ENCODE results near the gene CLEC1A.

The CLEC1A gene

DNA sequence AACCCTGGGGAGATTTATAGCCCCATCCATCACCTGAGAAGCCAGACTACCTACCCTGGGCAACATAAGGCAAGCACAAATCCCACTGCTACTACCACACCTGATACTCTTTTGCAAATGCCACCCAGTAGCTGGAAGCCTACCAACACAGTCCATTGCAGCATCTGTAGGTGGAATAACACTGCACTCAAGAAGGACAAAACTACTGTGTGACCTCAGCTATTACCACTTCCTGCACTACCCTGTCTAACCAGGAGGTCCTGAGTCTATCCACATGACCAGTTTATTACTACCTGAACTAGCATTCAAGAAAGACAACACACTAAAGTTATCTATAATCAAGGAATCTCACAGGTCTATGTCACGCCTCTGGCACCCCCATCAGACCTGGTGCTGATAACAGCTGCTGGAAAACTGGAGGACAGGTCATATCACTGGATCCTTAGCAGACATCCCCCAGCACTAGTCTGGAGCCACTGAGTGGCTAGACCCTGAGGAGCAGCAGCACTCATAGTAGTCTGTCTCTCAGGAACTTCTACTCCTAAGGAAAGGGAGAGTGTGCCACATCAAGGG lies 2.9 kb upstream of the CLEC1A start:
- no peak for DNase-seq (ENCODE audit: low read depth, low spot score)
- Histone ChIP-seq H3K27ac (ENCODE audit: low read length) (no peak overlapping the region), H3K27me3 (ENCODE audit: control insufficient read depth, insufficient read depth, low read length) (no peaks in the 10 kb centered on the region), H3K4me3 (ENCODE audit: low read length) (no peak overlapping the region), H3K36me3 (ENCODE audit: control insufficient read depth, insufficient read depth, low read length) (no peaks in the 10 kb centered on the region), H3K9me3 (ENCODE audit: control insufficient read depth, insufficient read depth, low read length) (no peaks in the 10 kb centered on the region), H3K4me1 (ENCODE audit: control insufficient read depth, insufficient read depth, low read length) (peaks cover 3% of the 10 kb centered on the region)
- no CpG with 5 or more reads among the region's 1 CpG for WGBS (ENCODE audit: insufficient coverage, insufficient read length)

DNA sequence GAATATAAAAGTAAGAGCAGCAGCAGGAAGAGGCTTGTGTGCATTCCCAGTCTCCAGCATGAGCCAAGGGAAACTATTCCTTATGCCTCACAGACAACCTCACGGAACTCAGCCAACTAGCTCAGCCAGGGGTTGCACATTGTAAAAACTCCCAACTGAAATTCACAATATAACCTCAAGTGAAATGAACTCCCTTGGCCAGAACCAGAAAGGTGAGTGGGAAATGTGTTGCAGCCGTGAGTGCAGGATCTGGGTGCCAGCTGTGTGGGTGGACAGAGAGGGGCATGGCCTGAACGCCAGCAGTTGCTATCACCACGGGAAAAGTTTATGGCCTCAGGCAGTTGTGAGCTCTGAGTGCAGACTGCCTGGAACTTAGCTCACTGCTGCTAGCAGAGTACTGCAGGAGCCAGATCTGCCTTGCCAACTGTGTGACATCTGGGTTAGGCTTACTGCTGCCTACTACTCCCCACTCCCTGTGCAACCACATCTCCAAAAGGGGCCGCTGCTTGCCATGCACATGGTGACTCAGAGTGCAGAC lies 2.3 kb upstream of the CLEC1A start:
- Histone ChIP-seq H3K27me3 (ENCODE audit: control insufficient read depth, insufficient read depth, low read length) (no peaks in the 10 kb centered on the region), H3K4me1 (ENCODE audit: control insufficient read depth, insufficient read depth, low read length) (peaks cover 3% of the 10 kb centered on the region), H3K4me3 (ENCODE audit: low read length) (no peak overlapping the region), H3K27ac (ENCODE audit: low read length) (no peak overlapping the region), H3K9me3 (ENCODE audit: control insufficient read depth, insufficient read depth, low read length) (no peaks in the 10 kb centered on the region), H3K36me3 (ENCODE audit: control insufficient read depth, insufficient read depth, low read length) (no peaks in the 10 kb centered on the region)
- DNase-seq (ENCODE audit: low read depth, low spot score): no peak
- WGBS (ENCODE audit: insufficient coverage, insufficient read length): no CpG with 5 or more reads among the region's 5 CpGs

DNA sequence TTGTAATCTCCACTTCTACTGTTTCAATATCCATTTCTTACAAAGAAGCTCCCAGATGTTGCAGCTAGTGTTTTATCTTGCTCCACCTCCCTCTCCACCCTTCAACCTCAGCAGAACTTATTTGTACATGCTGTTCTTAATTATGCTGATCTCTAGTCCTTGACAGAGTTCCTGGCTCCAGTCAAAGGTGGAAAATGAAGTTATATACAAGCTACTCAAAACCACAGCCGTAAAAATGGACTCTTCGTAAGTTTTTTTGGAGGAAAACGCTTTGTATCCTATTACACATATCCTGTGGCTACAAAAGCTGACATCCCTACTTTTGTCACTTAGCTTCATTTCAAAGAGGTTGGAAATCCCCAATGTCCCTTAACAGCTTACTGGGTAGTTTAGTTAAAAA lies 1.3 kb downstream of the CLEC1A start:
- no peaks in the 10 kb centered on the region for H3K27me3 ChIP-seq (ENCODE audit: control insufficient read depth, insufficient read depth, low read length)
- H3K27ac ChIP-seq (ENCODE audit: low read length): no peak overlapping the region
- H3K9me3 ChIP-seq (ENCODE audit: control insufficient read depth, insufficient read depth, low read length): no peaks in the 10 kb centered on the region
- WGBS (ENCODE audit: insufficient coverage, insufficient read length): no CpG with 5 or more reads among the region's 3 CpGs
- H3K36me3 ChIP-seq (ENCODE audit: control insufficient read depth, insufficient read depth, low read length): no peaks in the 10 kb centered on the region
- peaks cover 3% of the 10 kb centered on the region for H3K4me1 ChIP-seq (ENCODE audit: control insufficient read depth, insufficient read depth, low read length)
- no peak overlapping the region for H3K4me3 ChIP-seq (ENCODE audit: low read length)
- DNase-seq (ENCODE audit: low read depth, low spot score): no peak

DNA sequence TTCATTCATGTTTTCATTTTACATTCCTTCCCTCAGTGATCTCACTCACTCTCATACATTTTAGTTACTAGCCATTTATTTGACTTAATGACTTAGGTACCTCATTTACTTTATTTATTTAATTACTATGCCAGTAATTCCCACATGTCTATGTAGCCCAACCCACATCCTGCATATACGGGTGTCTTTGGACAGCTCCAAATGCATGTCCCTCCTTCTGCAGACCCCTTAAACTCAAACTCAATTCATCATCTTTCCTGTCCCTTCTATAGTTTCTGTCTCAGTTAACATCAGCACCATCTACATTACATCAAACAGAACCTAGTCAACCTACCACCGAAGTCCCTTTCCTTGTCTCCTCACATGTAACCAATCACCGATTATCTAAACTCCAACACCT lies 2.8 kb downstream of the CLEC1A start:
- Histone ChIP-seq H3K4me1 (ENCODE audit: control insufficient read depth, insufficient read depth, low read length) (peaks cover 1% of the 10 kb centered on the region; the same call in 1 of the 2 replicates), H3K27ac (ENCODE audit: low read length) (no peak overlapping the region), H3K9me3 (ENCODE audit: control insufficient read depth, insufficient read depth, low read length) (no peaks in the 10 kb centered on the region), H3K27me3 (ENCODE audit: control insufficient read depth, insufficient read depth, low read length) (no peaks in the 10 kb centered on the region), H3K36me3 (ENCODE audit: control insufficient read depth, insufficient read depth, low read length) (no peaks in the 10 kb centered on the region), H3K4me3 (ENCODE audit: low read length) (no peak overlapping the region)
- 100% methylated on average over 1 of the region's 3 CpGs for WGBS (ENCODE audit: insufficient coverage, insufficient read length)
- no peak for DNase-seq (ENCODE audit: low read depth, low spot score)

DNA sequence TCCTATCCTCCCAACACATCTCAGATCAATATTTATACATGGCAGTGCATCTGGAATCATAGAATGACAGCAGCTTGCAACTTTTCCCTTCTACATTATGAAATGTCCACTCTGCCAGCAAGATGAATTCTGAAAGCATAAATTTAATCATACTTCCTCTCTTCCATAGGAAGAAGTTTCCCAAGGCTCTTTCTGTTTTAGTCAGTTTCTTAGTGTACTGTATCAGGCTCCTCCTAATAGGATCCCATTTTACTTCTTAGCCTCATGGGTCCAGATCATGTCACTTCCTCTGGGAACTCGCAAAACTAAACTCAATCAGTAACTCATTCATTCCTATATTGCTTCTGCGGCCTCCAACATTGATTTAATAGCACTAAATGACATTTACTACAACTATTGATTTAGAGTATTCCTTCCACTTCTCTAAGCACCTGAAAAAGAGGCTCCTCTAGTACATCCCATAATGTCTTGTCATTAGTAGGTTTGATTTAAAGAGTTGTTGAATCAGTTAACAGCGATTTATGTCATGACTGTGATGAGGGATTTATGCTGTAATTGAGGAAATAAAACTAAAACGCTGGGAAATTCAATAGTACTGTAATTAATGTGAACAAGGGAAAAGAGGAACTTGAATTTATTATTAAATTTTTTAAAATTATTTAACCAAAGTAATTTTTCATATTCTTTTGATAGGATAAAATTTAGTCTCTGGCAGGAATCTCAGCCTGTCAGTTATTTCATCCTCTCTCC lies 4.0 kb downstream of the CLEC1A start:
- Histone ChIP-seq H3K4me1 (ENCODE audit: control insufficient read depth, insufficient read depth, low read length) (peaks cover 1% of the 10 kb centered on the region; the same call in 1 of the 2 replicates), H3K4me3 (ENCODE audit: low read length) (no peak overlapping the region), H3K27me3 (ENCODE audit: control insufficient read depth, insufficient read depth, low read length) (no peaks in the 10 kb centered on the region), H3K9me3 (ENCODE audit: control insufficient read depth, insufficient read depth, low read length) (no peaks in the 10 kb centered on the region), H3K36me3 (ENCODE audit: control insufficient read depth, insufficient read depth, low read length) (no peaks in the 10 kb centered on the region), H3K27ac (ENCODE audit: low read length) (no peak overlapping the region)
- WGBS (ENCODE audit: insufficient coverage, insufficient read length): no CpG with 5 or more reads among the region's 4 CpGs
- DNase-seq (ENCODE audit: low read depth, low spot score): no peak

DNA sequence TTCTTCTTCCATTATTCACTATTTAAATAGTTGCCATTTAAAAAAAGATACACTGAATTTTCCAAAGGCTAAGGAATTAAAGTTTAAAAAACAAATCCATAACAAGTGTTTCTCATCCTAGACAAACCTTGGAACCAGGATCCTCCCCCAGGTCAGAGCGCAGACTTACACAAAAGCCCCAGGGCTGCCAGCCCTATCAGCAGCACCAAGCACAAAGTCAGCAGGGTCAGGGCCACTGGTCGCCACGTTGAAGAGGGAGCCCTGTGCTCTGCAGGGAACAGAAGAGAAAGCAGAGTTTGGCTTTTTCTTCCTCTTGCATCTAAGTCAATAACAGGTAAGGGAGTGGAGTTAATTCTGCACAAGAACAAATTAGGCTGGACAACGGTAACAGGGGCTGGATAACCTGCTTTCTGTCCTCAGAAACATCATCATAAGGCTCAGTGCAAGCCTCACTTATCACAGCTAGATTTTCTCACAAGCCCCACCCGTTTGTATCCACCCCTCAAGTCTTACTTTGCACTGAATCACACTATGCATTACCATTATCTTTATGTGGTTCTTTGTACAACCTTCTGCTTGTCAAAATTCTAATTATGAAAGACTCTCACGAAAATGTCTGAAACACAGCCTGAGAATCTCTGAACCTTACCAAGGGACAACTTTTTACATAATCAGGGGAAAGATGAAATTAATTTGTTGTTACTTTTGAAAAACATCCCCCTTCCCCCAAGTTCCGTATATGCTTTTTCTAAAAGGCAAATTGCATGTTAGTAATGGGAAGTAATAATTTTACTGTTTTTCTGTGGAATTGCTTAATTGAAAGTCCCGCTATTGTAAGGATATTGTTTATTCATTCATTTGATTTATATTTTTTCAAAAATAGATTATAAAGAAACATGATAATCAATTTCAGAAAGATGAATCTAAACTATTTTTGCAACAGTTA lies 9.6 kb downstream of the CLEC1A start:
- H3K4me1 ChIP-seq (ENCODE audit: control insufficient read depth, insufficient read depth, low read length): no peaks in the 10 kb centered on the region
- H3K4me3 ChIP-seq (ENCODE audit: low read length): no peak overlapping the region
- no peaks in the 10 kb centered on the region for H3K36me3 ChIP-seq (ENCODE audit: control insufficient read depth, insufficient read depth, low read length)
- WGBS (ENCODE audit: insufficient coverage, insufficient read length): no CpG with 5 or more reads among the region's 8 CpGs
- H3K27me3 ChIP-seq (ENCODE audit: control insufficient read depth, insufficient read depth, low read length): no peaks in the 10 kb centered on the region
- no peaks in the 10 kb centered on the region for H3K9me3 ChIP-seq (ENCODE audit: control insufficient read depth, insufficient read depth, low read length)
- H3K27ac ChIP-seq (ENCODE audit: low read length): no peak overlapping the region
- DNase-seq (ENCODE audit: low read depth, low spot score): no peak

DNA sequence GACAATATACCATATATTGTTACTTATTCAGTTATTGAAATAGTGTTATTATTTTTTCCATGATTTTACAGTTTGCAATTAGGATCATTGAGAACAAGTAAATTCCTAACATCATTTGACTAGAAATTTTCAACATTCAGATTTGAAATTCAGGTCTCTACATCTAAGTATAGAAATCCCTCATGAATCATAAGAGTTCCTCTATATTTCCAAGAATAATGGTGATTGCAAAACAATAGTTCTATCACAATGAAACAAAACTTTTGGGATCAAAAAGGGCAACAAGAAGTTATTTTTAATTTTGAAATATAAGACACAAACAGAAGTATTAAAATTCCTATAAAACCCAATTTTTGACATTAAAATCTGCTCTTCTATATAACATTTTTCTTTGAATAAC lies 10.8 kb downstream of the CLEC1A start:
- Histone ChIP-seq H3K4me3 (ENCODE audit: low read length) (no peak overlapping the region), H3K27ac (ENCODE audit: low read length) (no peak overlapping the region), H3K36me3 (ENCODE audit: control insufficient read depth, insufficient read depth, low read length) (no peaks in the 10 kb centered on the region), H3K4me1 (ENCODE audit: control insufficient read depth, insufficient read depth, low read length) (no peaks in the 10 kb centered on the region), H3K9me3 (ENCODE audit: control insufficient read depth, insufficient read depth, low read length) (no peaks in the 10 kb centered on the region), H3K27me3 (ENCODE audit: control insufficient read depth, insufficient read depth, low read length) (no peaks in the 10 kb centered on the region)
- DNase-seq (ENCODE audit: low read depth, low spot score): no peak

DNA sequence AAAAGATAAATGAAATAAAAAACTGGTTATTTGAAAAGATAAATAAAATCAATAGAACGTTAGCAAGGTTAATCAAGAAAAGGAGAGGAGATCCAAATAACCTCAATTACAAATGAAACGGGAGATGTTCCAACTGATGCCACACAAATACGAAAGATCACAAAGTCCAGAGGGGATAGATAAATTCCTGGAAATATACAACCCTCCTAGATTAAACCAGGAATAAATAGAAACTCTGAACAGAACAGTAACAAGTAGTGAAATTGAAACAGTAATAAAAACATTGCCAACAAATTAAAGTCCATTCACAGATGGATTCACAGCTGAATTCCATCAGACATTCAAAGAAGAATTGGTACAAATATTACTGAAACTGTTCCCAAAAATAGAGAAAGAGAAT lies 12.4 kb downstream of the CLEC1A start:
- Histone ChIP-seq H3K36me3 (ENCODE audit: control insufficient read depth, insufficient read depth, low read length) (no peaks in the 10 kb centered on the region), H3K4me1 (ENCODE audit: control insufficient read depth, insufficient read depth, low read length) (no peaks in the 10 kb centered on the region), H3K27ac (ENCODE audit: low read length) (no peak overlapping the region), H3K27me3 (ENCODE audit: control insufficient read depth, insufficient read depth, low read length) (no peaks in the 10 kb centered on the region; the same call in 1 of the 2 replicates), H3K9me3 (ENCODE audit: control insufficient read depth, insufficient read depth, low read length) (no peaks in the 10 kb centered on the region), H3K4me3 (ENCODE audit: low read length) (no peak overlapping the region)
- WGBS (ENCODE audit: insufficient coverage, insufficient read length): no CpG with 5 or more reads among the region's 3 CpGs
- DNase-seq (ENCODE audit: low read depth, low spot score): no peak

DNA sequence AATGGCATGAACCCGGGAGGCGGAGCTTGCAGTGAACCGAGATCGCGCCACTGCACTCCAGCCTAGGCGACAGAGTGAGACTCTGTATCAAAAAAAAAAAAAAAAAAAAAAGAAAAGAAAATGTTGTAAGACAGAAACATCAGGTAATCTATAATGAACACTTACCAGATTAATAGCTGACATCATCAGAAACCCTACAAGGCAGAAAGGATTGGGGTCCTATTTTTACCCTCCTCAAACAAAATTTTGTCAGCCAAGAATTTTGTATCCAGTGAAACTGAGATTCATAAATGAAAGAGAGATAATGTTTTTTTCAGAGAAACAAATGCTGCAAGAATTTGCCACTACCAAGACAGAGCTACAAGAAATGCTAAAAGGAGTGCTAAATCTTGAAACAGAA lies 14.1 kb downstream of the CLEC1A start:
- no peak for DNase-seq (ENCODE audit: low read depth, low spot score)
- no peaks in the 10 kb centered on the region for H3K9me3 ChIP-seq (ENCODE audit: control insufficient read depth, insufficient read depth, low read length)
- no peaks in the 10 kb centered on the region for H3K36me3 ChIP-seq (ENCODE audit: control insufficient read depth, insufficient read depth, low read length)
- H3K27me3 ChIP-seq (ENCODE audit: control insufficient read depth, insufficient read depth, low read length): no peaks in the 10 kb centered on the region; the same call in 1 of the 2 replicates
- H3K4me1 ChIP-seq (ENCODE audit: control insufficient read depth, insufficient read depth, low read length): no peaks in the 10 kb centered on the region
- no CpG with 5 or more reads among the region's 6 CpGs for WGBS (ENCODE audit: insufficient coverage, insufficient read length)
- no peak overlapping the region for H3K27ac ChIP-seq (ENCODE audit: low read length)
- no peak overlapping the region for H3K4me3 ChIP-seq (ENCODE audit: low read length)

DNA sequence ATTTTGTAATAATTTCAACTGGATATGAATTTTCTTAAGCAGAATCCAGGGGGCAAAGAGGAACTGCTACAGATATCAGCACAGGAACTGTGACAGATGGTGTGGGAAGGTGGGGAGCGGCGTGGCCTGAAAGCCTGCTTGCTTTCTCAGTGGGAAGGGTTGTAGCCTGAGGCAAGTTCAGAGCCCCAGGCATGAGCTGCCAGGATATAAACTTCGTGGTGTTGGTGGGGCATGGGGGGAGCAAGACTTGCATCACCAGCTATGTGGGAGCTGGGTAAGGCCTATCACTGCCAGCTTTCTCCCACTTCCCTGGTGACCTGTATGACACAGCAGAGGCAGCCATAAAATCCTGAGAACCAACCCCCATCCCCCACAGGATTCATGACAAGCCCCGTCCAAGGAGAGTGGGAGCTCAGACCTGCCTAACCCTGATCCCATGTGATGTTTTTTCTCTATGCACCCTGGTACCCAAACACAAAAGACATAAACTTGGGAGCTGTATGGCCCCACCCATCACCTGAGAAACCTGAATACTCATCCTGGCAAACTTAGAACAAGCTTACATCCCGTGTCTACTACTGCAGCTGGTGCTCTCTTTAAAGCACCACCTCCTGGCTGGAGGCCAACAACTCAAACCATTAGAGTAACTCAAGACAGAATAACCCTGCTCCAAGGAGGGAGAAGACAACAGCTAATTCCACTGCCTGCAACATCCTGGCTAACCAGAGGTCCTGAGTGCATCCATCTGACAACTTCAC lies 16.5 kb downstream of the CLEC1A start:
- Histone ChIP-seq H3K4me1 (ENCODE audit: control insufficient read depth, insufficient read depth, low read length) (no peaks in the 10 kb centered on the region), H3K36me3 (ENCODE audit: control insufficient read depth, insufficient read depth, low read length) (no peaks in the 10 kb centered on the region), H3K27me3 (ENCODE audit: control insufficient read depth, insufficient read depth, low read length) (no peaks in the 10 kb centered on the region; the same call in 1 of the 2 replicates), H3K4me3 (ENCODE audit: low read length) (no peak overlapping the region), H3K9me3 (ENCODE audit: control insufficient read depth, insufficient read depth, low read length) (no peaks in the 10 kb centered on the region), H3K27ac (ENCODE audit: low read length) (no peak overlapping the region)
- no CpG with 5 or more reads among the region's 5 CpGs for WGBS (ENCODE audit: insufficient coverage, insufficient read length)
- DNase-seq (ENCODE audit: low read depth, low spot score): no peak

Measured in iPS DF 6.9 (cell line).